Naive thymus-derived CD4-positive, alpha-beta T cell (primary cell): ENCODE measurements around the gene ETFB. TPM values are rescaled to one million over a fixed set of nuclear protein-coding genes. Genes with fewer than 3 reads are reported as not detected.

ENCODE experiments used
- ATAC-seq: fragments of 150-1000 bp; cut with Tn5 transposase; 2 replicates; pipeline ENCODE4 v1.10.0; 2021; ENCODE audit warnings: mild to moderate bottlenecking, moderate library complexity
- CTCF ChIA-PET: fragments of 350-600 bp; sonication (Branson Sonifier 250); formaldehyde crosslinking; loops from one replicate; lab custom pipeline; 2021; ENCODE audit warnings: antibody characterized with exemption; lab: Charles Lee
- POLR2A ChIA-PET: fragments of 350-600 bp; sonication (Branson Sonifier 250); formaldehyde crosslinking; loops from one replicate; lab custom pipeline; 2021; ENCODE audit warnings: antibody characterized with exemption, inconsistent platforms; lab: Charles Lee
- DNase-seq, 9 donors: peaks; one replicate each; pipeline versions ENCODE4 v3.0.0 to v3.0.0-alpha.2; 2020 to 2022; ENCODE audit warnings: mixed read lengths in 1 of 9
- H3K27ac ChIP-seq: one replicate; pipeline ENCODE4 v1.7.0; 2013; ENCODE audit warnings: mild to moderate bottlenecking, low read depth, low read length, moderate library complexity
- H3K27me3 ChIP-seq, 2 donors: one replicate each; pipeline ENCODE4 v1.7.0; 2013; ENCODE audit warnings: low read length in 2 of 2, mild to moderate bottlenecking in 2 of 2, moderate library complexity in 2 of 2; ENCODE audit not compliant: control insufficient read depth in 2 of 2, insufficient read depth in 2 of 2
- H3K36me3 ChIP-seq, 3 experiments: 1 replicate in 2 of 3; 2 replicates in 1 of 3; pipeline ENCODE4 v1.7.0; 2013; ENCODE audit warnings: low read length in 3 of 3, mild to moderate bottlenecking in 3 of 3, moderate library complexity in 1 of 3; ENCODE audit not compliant: insufficient read depth in 3 of 3, control insufficient read depth in 2 of 3
- H3K4me1 ChIP-seq, 2 donors: one replicate each; pipeline ENCODE4 v1.7.0; 2013; ENCODE audit warnings: low read length in 2 of 2, mild to moderate bottlenecking in 2 of 2, moderate library complexity in 1 of 2; ENCODE audit not compliant: control insufficient read depth in 2 of 2, insufficient read depth in 2 of 2
- H3K4me3 ChIP-seq: 2 replicates; pipeline ENCODE4 v1.7.0; 2013; ENCODE audit warnings: mild to moderate bottlenecking, low read length
- H3K9me3 ChIP-seq, 3 experiments: 1 replicate in 2 of 3; 2 replicates in 1 of 3; pipeline ENCODE4 v1.7.0; 2013; ENCODE audit warnings: low read length in 3 of 3; ENCODE audit not compliant: control insufficient read depth in 2 of 3
- H3K27ac Mint-ChIP-seq, 9 donors: one replicate each; pipeline ENCODE4 v1.8.0; 2020 to 2022; ENCODE audit warnings: mixed read lengths in 9 of 9, mild to moderate bottlenecking in 8 of 9, moderate library complexity in 5 of 9, inconsistent platforms in 2 of 9
- H3K27me3 Mint-ChIP-seq, 5 donors: one replicate each; pipeline ENCODE4 v1.8.0; 2021 to 2022; ENCODE audit warnings: mixed read lengths in 5 of 5, mild to moderate bottlenecking in 1 of 5
- H3K36me3 Mint-ChIP-seq, 5 donors: one replicate each; pipeline ENCODE4 v1.8.0; 2020 to 2022; ENCODE audit warnings: mixed read lengths in 5 of 5, mild to moderate bottlenecking in 3 of 5, inconsistent platforms in 1 of 5
- H3K4me1 Mint-ChIP-seq, 7 donors: one replicate each; pipeline ENCODE4 v1.8.0; 2020 to 2022; ENCODE audit warnings: mixed read lengths in 7 of 7, mild to moderate bottlenecking in 3 of 7, inconsistent platforms in 1 of 7
- H3K4me3 Mint-ChIP-seq, 10 donors: one replicate each; pipeline ENCODE4 v1.8.0; 2020 to 2022; ENCODE audit warnings: mild to moderate bottlenecking in 10 of 10, mixed read lengths in 10 of 10, moderate library complexity in 6 of 10, inconsistent platforms in 2 of 10
- H3K9me3 Mint-ChIP-seq, 11 donors: one replicate each; pipeline ENCODE4 v1.8.0; 2020 to 2022; ENCODE audit warnings: mixed read lengths in 11 of 11, mild to moderate bottlenecking in 4 of 11, inconsistent platforms in 1 of 11, moderate library complexity in 1 of 11
- intact Hi-C, 2 donors: fragments of 100-400 bp; cut with micrococcal nuclease; formaldehyde crosslinking; loops; one replicate each; pipeline ENCODE4 v1.15.1; 2023
- polyA plus RNA-seq, 2 donors: library from polyadenylated mRNA; unstranded; fragments of 300-500 nt; fragmentation: Illumina TruSeq; gene quantifications; one replicate each; pipeline ENCODE4 v1.2.3, GENCODE V29; 2021
- total RNA-seq, 6 experiments: library from RNA in 5 of 6; stranded (reverse) in 5 of 6; gene quantifications; 1 replicate in 5 of 6; 2 replicates in 1 of 6; pipeline ENCODE4 v1.2.3 and lab custom pipeline; 2021 to 2026

The ETFB gene
- total and polyA plus RNA-seq, 7 experiments from 2014 or later, result 31.8 to 90.3 (median 51.0) TPM

DNA sequence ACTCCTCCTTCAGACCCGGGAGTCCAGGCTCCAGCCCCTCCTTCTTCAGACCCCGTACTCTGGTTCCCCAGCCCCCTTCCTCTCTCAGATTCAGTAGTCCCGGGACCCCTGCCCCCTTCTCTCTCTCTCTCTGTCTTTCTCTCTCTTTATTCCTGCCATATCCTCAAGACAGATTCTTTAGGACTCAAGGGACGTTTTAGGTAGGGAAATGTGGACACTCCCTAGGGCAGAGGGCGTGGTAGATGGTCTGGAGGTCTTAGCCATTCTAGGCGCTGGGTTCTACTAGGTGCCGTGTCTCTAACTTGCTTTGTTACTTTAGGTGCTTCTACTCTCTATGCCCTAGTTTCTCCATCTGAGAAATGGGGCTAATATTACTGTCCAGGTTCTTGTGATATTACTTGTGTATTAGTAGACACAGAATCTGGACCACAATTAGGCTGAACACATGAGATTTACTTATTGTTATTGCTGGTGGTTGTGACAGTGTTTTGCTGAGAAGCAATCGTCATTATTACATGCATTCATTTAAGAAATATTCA is 25.0 kb upstream of the ETFB start:
- ChIA-PET CTCF (no interaction called here), POLR2A (no interaction called here)
- Histone ChIP-seq H3K27ac (no peak overlapping the region), H3K4me3 (no peak overlapping the region), H3K4me1 (peaks cover 0 to 27% of the 10 kb centered on the region in 2 donors), H3K9me3 (no peaks in the 10 kb centered on the region), H3K27me3 (no peaks in the 10 kb centered on the region), H3K36me3 (no peaks in the 10 kb centered on the region)
- no peak for ATAC-seq
- Mint-ChIP-seq H3K4me3 (peak overlapping the region in 3 of 10 donors; percentile 1 to 55 (median 38)), H3K4me1 (peaks cover 6 to 53% (median 16%) of the 10 kb centered on the region in 7 donors), H3K36me3 (no peaks in the 10 kb centered on the region), H3K27me3 (peaks cover 0 to 4% (median 0%) of the 10 kb centered on the region in 5 donors), H3K27ac (peak overlapping the region in 2 of 9 donors; percentile 56 to 77), H3K9me3 (no peaks in the 10 kb centered on the region)
- intact Hi-C loops, result no loop called here
- no peak for DNase-seq

DNA sequence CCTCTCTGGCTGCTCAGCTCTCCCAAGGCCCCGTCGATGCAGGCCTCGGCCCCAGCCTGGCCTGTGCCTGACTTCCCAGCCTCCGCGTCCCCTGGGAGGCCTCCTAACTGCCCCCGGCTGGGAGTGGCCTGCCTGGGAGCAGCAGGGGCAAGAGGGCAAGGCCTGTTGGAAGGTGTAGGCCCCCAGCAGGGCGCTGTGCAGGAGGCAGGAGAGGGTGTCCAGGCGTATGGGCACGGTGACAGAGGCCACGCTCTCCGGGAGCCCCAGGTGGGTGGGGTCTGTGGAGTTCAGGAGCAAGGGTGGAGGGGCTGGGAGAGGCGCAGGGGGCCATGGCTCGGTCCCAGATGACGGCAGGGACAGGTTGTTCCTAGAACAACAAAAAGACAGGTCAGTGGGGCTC is 23.0 kb upstream of the ETFB start:
- ChIA-PET CTCF (interaction anchor here (0.6 kb wide), 1 partner anchor 180 kb away, joined by 3 read pairs; no protein-coding TSS in a partner anchor), POLR2A (no interaction called here)
- no peak overlapping the region for H3K27ac Mint-ChIP-seq
- ATAC-seq (no peak), DNase-seq (no peak)
- H3K9me3 ChIP-seq, result no peaks in the 10 kb centered on the region
- H3K27ac ChIP-seq, result no peak overlapping the region
- H3K36me3 ChIP-seq, result no peaks in the 10 kb centered on the region
- no peaks in the 10 kb centered on the region for H3K36me3 Mint-ChIP-seq
- no peaks in the 10 kb centered on the region for H3K27me3 ChIP-seq
- H3K4me3 Mint-ChIP-seq, result peak overlapping the region in 1 of 10 donors; percentile 69
- peaks cover 0 to 17% of the 10 kb centered on the region in 2 donors for H3K4me1 ChIP-seq
- H3K9me3 Mint-ChIP-seq, result no peaks in the 10 kb centered on the region
- H3K4me3 ChIP-seq, result no peak overlapping the region
- intact Hi-C loops, result no loop called here
- H3K27me3 Mint-ChIP-seq, result peaks cover 0 to 4% (median 0%) of the 10 kb centered on the region in 5 donors
- H3K4me1 Mint-ChIP-seq, result peaks cover 5 to 34% (median 6%) of the 10 kb centered on the region in 7 donors

DNA sequence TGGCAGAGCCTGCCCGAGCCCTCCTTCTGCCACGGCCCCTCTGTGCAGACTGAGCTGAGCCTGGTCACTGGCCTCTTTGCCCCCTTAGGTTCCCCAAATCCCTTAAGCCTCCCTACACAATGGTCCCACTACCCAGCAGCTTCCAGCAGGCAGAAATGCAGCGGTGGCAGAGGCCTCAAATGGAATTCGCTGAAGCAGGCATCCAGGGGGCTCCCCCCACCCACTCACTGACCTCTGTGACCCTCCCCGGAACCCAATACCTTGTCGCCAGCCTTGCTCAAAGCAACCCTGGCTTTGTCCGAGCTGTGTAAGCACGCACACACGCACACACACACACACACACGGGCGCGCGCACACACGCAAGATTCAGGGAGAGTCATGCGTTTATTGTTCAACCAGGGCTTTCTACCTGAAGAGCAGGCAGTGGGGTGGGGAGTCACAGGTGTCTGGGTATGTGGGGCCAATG is 21.8 kb upstream of the ETFB start, which contains the start of gene LIM2:
Gene LIM2 (minus strand): TSS at position 51 of the 466 bp plus-strand sequence. CDS start 531 bp downstream, outside the sequence.
- Histone ChIP-seq H3K4me1 (peaks cover 0 to 13% of the 10 kb centered on the region in 2 donors), H3K36me3 (no peaks in the 10 kb centered on the region), H3K27ac (no peak within 1 kb of the TSS), H3K9me3 (no peaks in the 10 kb centered on the region), H3K4me3 (peak within 1 kb of the TSS; percentile 27), H3K27me3 (no peaks in the 10 kb centered on the region)
- POLR2A ChIA-PET, result no interaction called here
- peaks cover 0 to 26% (median 6%) of the 10 kb centered on the region in 7 donors for H3K4me1 Mint-ChIP-seq
- CTCF ChIA-PET, result no interaction called here
- peaks cover 0 to 4% (median 0%) of the 10 kb centered on the region in 5 donors for H3K27me3 Mint-ChIP-seq
- H3K4me3 Mint-ChIP-seq, result peak within 1 kb of the TSS in 1 of 10 donors; percentile 63
- peak within 1 kb of the TSS in 1 of 9 donors; percentile 55 for H3K27ac Mint-ChIP-seq
- H3K36me3 Mint-ChIP-seq, result no peaks in the 10 kb centered on the region
- intact Hi-C loops, result no loop called here
- no peak for ATAC-seq
- peaks cover 0 to 2% (median 0%) of the 10 kb centered on the region in 11 donors for H3K9me3 Mint-ChIP-seq
- no peak for DNase-seq

DNA sequence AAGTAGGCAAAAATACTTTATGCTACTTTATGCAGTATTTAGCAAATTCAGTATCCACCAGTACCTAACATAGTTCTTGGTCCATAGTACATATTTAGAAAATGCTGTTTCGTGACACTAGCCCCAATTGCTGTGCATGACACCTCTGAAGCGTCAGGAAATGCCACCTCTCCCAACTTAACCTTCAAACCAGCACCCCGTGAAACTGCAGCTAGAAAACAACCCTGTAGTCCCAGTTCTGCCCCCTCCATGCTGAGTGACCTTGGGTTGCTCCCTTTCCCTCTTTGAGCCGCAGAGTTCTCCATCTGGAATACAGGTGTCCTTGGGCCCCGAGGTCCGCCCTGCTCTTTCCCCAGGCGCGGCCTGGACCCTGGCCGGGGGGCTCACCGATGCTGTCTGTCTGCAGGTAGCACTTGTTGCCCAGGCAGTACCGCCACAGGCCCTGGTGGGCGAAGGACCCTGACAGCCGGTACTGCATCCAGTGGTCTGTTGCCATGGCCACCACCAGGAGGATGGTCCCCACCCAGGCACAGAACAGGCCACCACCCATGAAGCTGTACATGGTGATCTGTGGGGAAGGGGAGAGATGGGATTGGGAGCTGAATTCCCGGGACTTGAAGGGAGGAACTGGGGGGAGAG is 20.8 kb upstream of the ETFB start:
- ChIA-PET POLR2A (no interaction called here), CTCF (no interaction called here)
- Histone ChIP-seq H3K4me3 (peak overlapping the region; percentile 27), H3K27me3 (no peaks in the 10 kb centered on the region), H3K27ac (no peak overlapping the region), H3K9me3 (no peaks in the 10 kb centered on the region), H3K36me3 (no peaks in the 10 kb centered on the region), H3K4me1 (peaks cover 0 to 13% of the 10 kb centered on the region in 2 donors)
- Mint-ChIP-seq H3K36me3 (peaks cover 0 to 4% (median 0%) of the 10 kb centered on the region in 5 donors), H3K27me3 (peaks cover 0 to 4% (median 0%) of the 10 kb centered on the region in 5 donors), H3K9me3 (peaks cover 0 to 8% (median 0%) of the 10 kb centered on the region in 11 donors), H3K4me1 (peaks cover 0 to 21% (median 6%) of the 10 kb centered on the region in 7 donors), H3K27ac (peak overlapping the region in 1 of 9 donors; percentile 55), H3K4me3 (peak overlapping the region in 1 of 10 donors; percentile 63)
- intact Hi-C loops, result no loop called here
- ATAC-seq (peak; percentile 67), DNase-seq (no peak)

DNA sequence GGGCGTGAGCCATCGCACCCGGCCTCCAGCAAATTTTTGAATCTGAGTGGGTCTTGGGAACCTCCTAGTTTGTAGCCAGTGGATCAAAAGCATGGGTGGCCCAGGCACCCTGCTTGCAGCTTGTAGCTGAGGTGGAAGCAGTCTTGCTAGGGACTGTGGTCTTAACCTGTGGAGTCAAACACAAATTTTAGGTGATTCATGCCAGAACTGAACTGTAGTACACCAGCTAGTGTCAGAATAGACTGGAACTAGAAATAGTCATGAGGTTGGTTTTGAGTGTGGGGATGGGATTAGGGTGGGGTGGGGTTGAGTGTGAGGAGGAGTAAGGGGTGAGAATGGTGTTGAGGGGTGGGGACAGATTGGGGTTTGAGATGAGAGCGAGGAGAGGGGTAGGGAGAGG is 15.8 kb upstream of the ETFB start:
- H3K27me3 ChIP-seq, result no peaks in the 10 kb centered on the region
- H3K27ac Mint-ChIP-seq, result no peak overlapping the region
- H3K9me3 Mint-ChIP-seq, result peaks cover 0 to 25% (median 4%) of the 10 kb centered on the region in 11 donors
- H3K4me1 ChIP-seq, result peaks cover 0 to 12% of the 10 kb centered on the region in 2 donors
- peaks cover 0 to 9% (median 0%) of the 10 kb centered on the region in 5 donors for H3K36me3 Mint-ChIP-seq
- H3K36me3 ChIP-seq, result no peaks in the 10 kb centered on the region
- peak overlapping the region in 1 of 10 donors; percentile 5 for H3K4me3 Mint-ChIP-seq
- no peaks in the 10 kb centered on the region for H3K27me3 Mint-ChIP-seq
- no peak overlapping the region for H3K27ac ChIP-seq
- intact Hi-C loops, result no loop called here
- POLR2A ChIA-PET, result no interaction called here
- H3K9me3 ChIP-seq, result peaks cover 0 to 4% (median 0%) of the 10 kb centered on the region in 3 experiments
- CTCF ChIA-PET, result no interaction called here
- no peak for ATAC-seq
- DNase-seq, result no peak
- peaks cover 0 to 16% (median 0%) of the 10 kb centered on the region in 7 donors for H3K4me1 Mint-ChIP-seq
- no peak overlapping the region for H3K4me3 ChIP-seq

DNA sequence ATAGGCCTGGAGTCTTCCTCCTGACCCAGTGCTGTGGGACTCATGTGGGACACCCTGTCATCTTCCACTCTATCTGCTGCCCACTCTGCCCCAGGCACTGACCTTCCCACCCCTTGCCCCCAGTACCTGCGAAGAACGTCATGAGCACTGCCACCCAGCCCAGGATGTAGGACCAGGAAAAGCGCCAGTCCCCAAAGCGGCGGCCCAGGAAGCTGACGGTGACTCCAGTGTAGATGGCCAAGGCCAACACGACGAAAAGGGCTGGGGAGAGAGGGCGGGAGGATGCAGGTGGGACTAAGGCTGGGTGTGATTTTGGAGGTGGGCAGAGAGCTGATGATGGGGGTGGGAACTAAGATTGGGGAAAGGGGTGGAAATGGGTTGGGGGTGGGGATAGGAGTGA is 14.2 kb upstream of the ETFB start:
- H3K4me1 ChIP-seq, result peaks cover 0 to 22% of the 10 kb centered on the region in 2 donors
- H3K36me3 ChIP-seq, result no peaks in the 10 kb centered on the region
- no peaks in the 10 kb centered on the region for H3K27me3 Mint-ChIP-seq
- H3K27me3 ChIP-seq, result no peaks in the 10 kb centered on the region
- intact Hi-C loops, result no loop called here
- DNase-seq (no peak), ATAC-seq (no peak)
- H3K27ac ChIP-seq, result no peak overlapping the region
- ChIA-PET POLR2A (no interaction called here), CTCF (no interaction called here)
- no peak overlapping the region for H3K4me3 Mint-ChIP-seq
- peaks cover 2 to 30% (median 14%) of the 10 kb centered on the region in 7 donors for H3K4me1 Mint-ChIP-seq
- H3K4me3 ChIP-seq, result no peak overlapping the region
- no peak overlapping the region for H3K27ac Mint-ChIP-seq
- peaks cover 0 to 25% (median 4%) of the 10 kb centered on the region in 11 donors for H3K9me3 Mint-ChIP-seq
- peaks cover 0 to 9% (median 0%) of the 10 kb centered on the region in 5 donors for H3K36me3 Mint-ChIP-seq
- H3K9me3 ChIP-seq, result peaks cover 0 to 4% (median 0%) of the 10 kb centered on the region in 3 experiments
